Endothelial cell of umbilical vein (primary cell): Measurements from ENCODE around the gene TBC1D28. TPM values are rescaled to one million over a fixed set of nuclear protein-coding genes. Genes with fewer than 3 reads are reported as not detected.
"Not testable (repeated sequence)": the region's sequence is repeated elsewhere in the genome, so short reads cannot be mapped to it uniquely, and the experiment has no call there.

Source experiments
- BruUV-seq: library from RNA; stranded (reverse); fragments of 400-500 nt; replicated peaks from 2 replicates; lab custom pipeline; 2021; lab: Mats Ljungman, UMichigan
- CTCF ChIA-PET: fragments of 300-600, 350-600 bp; sonication (Branson Sonifier 250); formaldehyde crosslinking; loops from one replicate; lab custom pipeline; 2021; ENCODE audit warnings: antibody characterized with exemption, inconsistent platforms; lab: Charles Lee
- POLR2A ChIA-PET: fragments of 300-600, 350-600 bp; sonication (Branson Sonifier 250); formaldehyde crosslinking; loops from one replicate; lab custom pipeline; 2021; ENCODE audit warnings: antibody characterized with exemption, inconsistent platforms; lab: Charles Lee
- DNase-seq: peaks from one replicate; pipeline ENCODE4 v3.0.0-alpha.2; 2011; ENCODE audit warnings: low read depth, low spot score
- FAIRE-seq: peaks from 2 replicates; lab custom pipeline; 2011; peaks lifted over from hg19 to GRCh38; lab: Jason Lieb, UNC
- H2AFZ ChIP-seq: 2 replicates; pipeline ENCODE4 v1.6.0; 2012; ENCODE audit warnings: low read depth, low read length, control low read depth, inconsistent platforms
- H3K27ac ChIP-seq: 2 replicates; pipeline ENCODE4 v1.5.1; 2011; ENCODE audit warnings: low read depth, mild to moderate bottlenecking, control low read depth, low read length, moderate library complexity; ENCODE audit not compliant: insufficient read depth
- H3K27me3 ChIP-seq, 2 experiments: 2 replicates each; pipeline versions ENCODE4 v1.6.0 to v1.6.1; 2011; ENCODE audit warnings: low read length in 2 of 2, mixed read lengths in 1 of 2; ENCODE audit not compliant: control insufficient read depth in 2 of 2, insufficient read depth in 2 of 2
- H3K36me3 ChIP-seq, 2 experiments: 2 replicates in 1 of 2; 3 replicates in 1 of 2; pipeline ENCODE4 v1.5.1; 2011; ENCODE audit warnings: low read length in 2 of 2, mild to moderate bottlenecking in 1 of 2, moderate library complexity in 1 of 2; ENCODE audit not compliant: control insufficient read depth in 2 of 2, insufficient read depth in 2 of 2; ENCODE audit errors: extremely low read depth in 1 of 2
- H3K4me1 ChIP-seq: 3 replicates; pipeline ENCODE4 v1.5.1; 2011; ENCODE audit warnings: mild to moderate bottlenecking, low read length; ENCODE audit not compliant: control insufficient read depth, insufficient read depth; ENCODE audit errors: extremely low read depth
- H3K4me2 ChIP-seq: 2 replicates; pipeline ENCODE4 v1.6.1; 2011; ENCODE audit warnings: low read length, control low read depth, mixed read lengths; ENCODE audit not compliant: insufficient read depth
- H3K4me3 ChIP-seq, 3 experiments: fragments of 200-600 bp in 1 of 3; sonication (generic), shearing (Covaris generic) in 1 of 3; replicated peaks in 1 of 3; 2 replicates each; pipeline ENCODE4 v1.5.1; 2011 to 2016; ENCODE audit warnings: control low read depth in 3 of 3, low read length in 3 of 3, mild to moderate bottlenecking in 2 of 3, inconsistent platforms in 1 of 3, low read depth in 1 of 3, moderate library complexity in 1 of 3; ENCODE audit not compliant: insufficient read depth in 1 of 3
- H3K79me2 ChIP-seq: 2 replicates; pipeline ENCODE4 v1.6.0; 2012; ENCODE audit warnings: low read length, inconsistent platforms; ENCODE audit not compliant: control insufficient read depth, insufficient read depth
- H3K9ac ChIP-seq: replicated peaks from 2 replicates; pipeline ENCODE3; 2011; ENCODE audit warnings: low read length, control low read depth; ENCODE audit not compliant: insufficient read depth; ENCODE audit errors: extremely low read depth
- H3K9me1 ChIP-seq: replicated peaks from 3 replicates; pipeline ENCODE4 v1.6.0; 2011; ENCODE audit warnings: mild to moderate bottlenecking, low read length; ENCODE audit not compliant: control insufficient read depth, insufficient read depth; ENCODE audit errors: extremely low read depth
- H3K9me3 ChIP-seq: replicated peaks from 2 replicates; pipeline ENCODE4 v1.5.1; 2012; ENCODE audit warnings: low read length, inconsistent platforms; ENCODE audit not compliant: control insufficient read depth, insufficient read depth
- H4K20me1 ChIP-seq: replicated peaks from 2 replicates; pipeline ENCODE3; 2011; ENCODE audit warnings: mild to moderate bottlenecking, low read length; ENCODE audit not compliant: control insufficient read depth, insufficient read depth; ENCODE audit errors: extremely low read depth
- CTCF ChIP-seq, 2 donors: IDR thresholded peaks; 1 replicate in 1 of 2; 2 replicates in 1 of 2; pipeline ENCODE4 v1.5.1; 2011; ENCODE audit warnings: low read length in 2 of 2, mild to moderate bottlenecking in 2 of 2, moderate library complexity in 2 of 2, control low read depth in 1 of 2, inconsistent platforms in 1 of 2, low read depth in 1 of 2; ENCODE audit not compliant: insufficient read depth in 1 of 2; ENCODE audit errors: extremely low read depth in 1 of 2
- dilution Hi-C: fragments of 300-500 bp; cut with MboI; formaldehyde crosslinking; loops from one replicate; pipeline ENCODE4 v1.15.0; 2019; ENCODE audit warnings: low sequenced_read_pairs; ENCODE audit not compliant: extremely low pct_ligation_motif_present
- intact Hi-C: fragments of 100-400 bp; cut with micrococcal nuclease; formaldehyde crosslinking; loops from one replicate; pipeline ENCODE4 v1.10.0; 2022
- polyA plus RNA-seq, 4 experiments: library from polyadenylated mRNA; depleted of rRNA in 3 of 4; stranded (reverse) in 3 of 4; unstranded in 1 of 4; fragments of >200 nt; gene quantifications; 2 replicates each; pipeline versions ENCODE4 v1.2.1 to v1.2.3, GENCODE V29; 2011 to 2012; ENCODE audit warnings: missing spikeins in 1 of 4
- total RNA-seq: library from RNA; stranded (reverse); gene quantifications from 2 replicates; pipeline ENCODE4 v1.2.3, GENCODE V29; 2021

The TBC1D28 gene
- total and polyA plus RNA-seq, 2 donors (not counting 3 experiments of a cell fraction or from before 2014, with no cell fraction given): not detected

- H3K9ac ChIP-seq, H4K20me1 ChIP-seq, BruUV-seq, H3K27ac ChIP-seq, H3K36me3 ChIP-seq, POLR2A ChIA-PET, FAIRE-seq, H2AFZ ChIP-seq, dilution Hi-C loops, H3K27me3 ChIP-seq, H3K9me3 ChIP-seq, DNase-seq, intact Hi-C loops, H3K79me2 ChIP-seq, H3K4me1 ChIP-seq, H3K4me3 ChIP-seq, H3K4me2 ChIP-seq, H3K9me1 ChIP-seq: not testable (repeated sequence)
- CTCF ChIA-PET: interaction anchor here (1.2 kb wide), 1 partner anchor 12 kb away, joined by 3 read pairs; no protein-coding TSS in a partner anchor
These were observed 5.8 kb downstream of the TBC1D28 start for GRCh38 chr17:18638357-18638756.

- DNase-seq, H3K36me3 ChIP-seq, H3K4me2 ChIP-seq, H3K4me1 ChIP-seq, H3K79me2 ChIP-seq, H3K4me3 ChIP-seq, FAIRE-seq, H3K9me1 ChIP-seq, H4K20me1 ChIP-seq, POLR2A ChIA-PET, dilution Hi-C loops, H3K9me3 ChIP-seq, H3K27me3 ChIP-seq, H3K27ac ChIP-seq, BruUV-seq, CTCF ChIA-PET, H3K9ac ChIP-seq, H2AFZ ChIP-seq, intact Hi-C loops: not testable (repeated sequence)
- TF ChIP-seq CTCF (IDR thresholded peaks at IDR 0.05; ENCODE audit: extremely low read depth in 1 of 2, insufficient read depth in 1 of 2, low read depth in 1 of 2, low read length in 2 of 2): peak in 1 of 2 donors; percentile 7
These were observed 8.0 kb downstream of the TBC1D28 start for GRCh38 chr17:18636237-18636636.

GRCh38 chr17:18635773-18636172 is 8.4 kb downstream of the TBC1D28 start:
- intact Hi-C loops, H3K4me1 ChIP-seq, H3K9me3 ChIP-seq, H3K36me3 ChIP-seq, H3K79me2 ChIP-seq, H4K20me1 ChIP-seq, FAIRE-seq, H3K4me2 ChIP-seq, H3K9me1 ChIP-seq, DNase-seq, H3K27ac ChIP-seq, CTCF ChIA-PET, POLR2A ChIA-PET, H3K27me3 ChIP-seq, H2AFZ ChIP-seq, dilution Hi-C loops, H3K4me3 ChIP-seq, BruUV-seq, H3K9ac ChIP-seq: not testable (repeated sequence)
